B cell (primary cell): ENCODE results near the gene CELF4. TPM values are rescaled to one million over a fixed set of nuclear protein-coding genes. Genes with fewer than 3 reads are reported as not detected.

ENCODE experiments used
- ATAC-seq: fragments of 200-7000 bp; cut with Tn5 transposase; one replicate; pipeline ENCODE4 v1.10.0; 2021; ENCODE audit warnings: low read depth, mild to moderate bottlenecking, moderate number of reproducible peaks, moderate library complexity
- CTCF ChIA-PET: fragments of 350-600 bp; sonication (Branson Sonifier 250); formaldehyde crosslinking; loops from one replicate; lab custom pipeline; 2021; ENCODE audit warnings: antibody characterized with exemption, inconsistent platforms; lab: Charles Lee
- POLR2A ChIA-PET: fragments of 350-600 bp; sonication (Branson Sonifier 250); formaldehyde crosslinking; loops from one replicate; lab custom pipeline; 2021; ENCODE audit warnings: antibody characterized with exemption; lab: Charles Lee
- DNase-seq: peaks from one replicate; pipeline ENCODE4 v3.0.0; 2013
- H2AFZ ChIP-seq: 2 replicates; pipeline ENCODE4 v1.6.1; 2012; ENCODE audit warnings: mild to moderate bottlenecking, low read depth, low read length; ENCODE audit not compliant: insufficient read depth, poor library complexity, severe bottlenecking
- H3K27ac ChIP-seq, 2 donors: 1 replicate in 1 of 2; 2 replicates in 1 of 2; pipeline ENCODE4 v1.5.1; 2012 to 2013; ENCODE audit warnings: low read length in 2 of 2, mild to moderate bottlenecking in 2 of 2, moderate library complexity in 1 of 2
- H3K27me3 ChIP-seq, 4 experiments: fragments of 200-600 bp in 1 of 4; sonication (generic) in 1 of 4; replicated peaks in 1 of 4; 1 replicate in 2 of 4; 2 replicates in 2 of 4; pipeline versions ENCODE4 v1.6.1 to v1.7.0; 2013 to 2016; ENCODE audit warnings: low read length in 3 of 4, mild to moderate bottlenecking in 2 of 4, mixed read lengths in 1 of 4, moderate library complexity in 1 of 4; ENCODE audit not compliant: insufficient read depth in 4 of 4, control insufficient read depth in 3 of 4; ENCODE audit errors: control extremely low read depth in 1 of 4
- H3K36me3 ChIP-seq, 2 experiments: replicated peaks in 1 of 2; 1 replicate in 1 of 2; 2 replicates in 1 of 2; pipeline versions ENCODE4 v1.6.1 to v1.7.1; 2013; ENCODE audit warnings: low read length in 1 of 2; ENCODE audit not compliant: insufficient read depth in 2 of 2, control insufficient read depth in 1 of 2; ENCODE audit errors: control extremely low read depth in 1 of 2, extremely low read depth in 1 of 2
- H3K4me1 ChIP-seq, 2 donors: fragments of 200-600 bp in 1 of 2; sonication (generic) in 1 of 2; 1 replicate in 1 of 2; 2 replicates in 1 of 2; pipeline versions ENCODE4 v1.5.1 to v1.6.1; 2013 to 2017; ENCODE audit warnings: low read length in 2 of 2; ENCODE audit not compliant: control insufficient read depth in 2 of 2, insufficient read depth in 2 of 2
- H3K4me2 ChIP-seq: replicated peaks from 2 replicates; pipeline ENCODE3; 2012; ENCODE audit warnings: mild to moderate bottlenecking, low read depth, low read length; ENCODE audit not compliant: poor library complexity, severe bottlenecking
- H3K4me3 ChIP-seq, 5 experiments: fragments of 200-600 bp in 1 of 5; sonication (generic) in 1 of 5; 1 replicate in 3 of 5; 2 replicates in 2 of 5; pipeline versions ENCODE4 v1.5.1 to v1.7.0; 2011 to 2016; ENCODE audit warnings: low read length in 4 of 5, mild to moderate bottlenecking in 4 of 5, low read depth in 2 of 5, control low read depth in 1 of 5, moderate library complexity in 1 of 5; ENCODE audit not compliant: insufficient read depth in 1 of 5; ENCODE audit errors: control extremely low read depth in 1 of 5, extremely low read depth in 1 of 5
- H3K79me2 ChIP-seq: fragments of 200-600 bp; sonication (generic); one replicate; pipeline ENCODE4 v1.6.0; 2016; ENCODE audit warnings: low read length; ENCODE audit not compliant: control insufficient read depth, insufficient read depth
- H3K9ac ChIP-seq: fragments of 200-600 bp; sonication (generic); 2 replicates; pipeline ENCODE4 v1.6.1; 2017; ENCODE audit warnings: mild to moderate bottlenecking, low read length, moderate library complexity
- H3K9me3 ChIP-seq, 3 donors: one replicate each; pipeline versions ENCODE4 v1.6.1 to v1.7.1; 2013; ENCODE audit warnings: low read length in 2 of 3; ENCODE audit not compliant: control insufficient read depth in 2 of 3, insufficient read depth in 1 of 3; ENCODE audit errors: control extremely low read depth in 1 of 3
- H4K20me1 ChIP-seq: 2 replicates; pipeline ENCODE4 v1.6.0; 2012; ENCODE audit warnings: mild to moderate bottlenecking, low read length; ENCODE audit not compliant: insufficient read depth, control insufficient read depth, poor library complexity, severe bottlenecking
- H3K27ac Mint-ChIP-seq: one replicate; pipeline ENCODE4 v1.8.0; 2021; ENCODE audit warnings: mixed read lengths
- H3K27me3 Mint-ChIP-seq: one replicate; pipeline ENCODE4 v1.8.0; 2021; ENCODE audit warnings: mixed read lengths
- H3K4me1 Mint-ChIP-seq: one replicate; pipeline ENCODE4 v1.8.0; 2021; ENCODE audit warnings: mixed read lengths
- H3K4me3 Mint-ChIP-seq: one replicate; pipeline ENCODE4 v1.8.0; 2021; ENCODE audit warnings: mixed read lengths
- H3K9me3 Mint-ChIP-seq: one replicate; pipeline ENCODE4 v1.8.0; 2022; ENCODE audit warnings: mixed read lengths; ENCODE audit not compliant: insufficient read depth
- EZH2 ChIP-seq: IDR thresholded peaks from 2 replicates; pipeline ENCODE4 v1.6.1; 2012; ENCODE audit warnings: borderline replicate concordance, low read depth, mild to moderate bottlenecking, moderate library complexity, low read length; ENCODE audit not compliant: insufficient read depth, poor library complexity, severe bottlenecking
- WGBS: methylation state at CpG from one replicate; pipeline ENCODE4 v1.1.5; 2013; ENCODE audit warnings: missing lambda C conversion rate; ENCODE audit not compliant: insufficient coverage; 5-methylcytosine and 5-hydroxymethylcytosine counted together
- intact Hi-C: fragments of 100-400 bp; cut with micrococcal nuclease; formaldehyde crosslinking; loops from one replicate; pipeline ENCODE4 v1.10.0; 2022
- polyA plus RNA-seq: library from polyadenylated mRNA; depleted of rRNA; stranded (reverse); fragments of >200 nt; gene quantifications from 2 replicates; pipeline ENCODE4 v1.2.3, GENCODE V29; 2012
- total RNA-seq, 2 donors: library from RNA; stranded (reverse); fragments of 120-200 nt in 1 of 2; gene quantifications; 1 replicate in 1 of 2; 2 replicates in 1 of 2; pipeline versions ENCODE4 v1.2.3 to v1.2.4, GENCODE V29; 2013 to 2022
- TF ChIP-seq, protein P1 (sequence below): fragments of 200-600 bp; IDR thresholded peaks from one replicate; pipeline ENCODE4 v1.8.0; 2022; ENCODE audit warnings: antibody characterized with exemption, mild to moderate bottlenecking

The CELF4 gene
- total and polyA plus RNA-seq, 2 donors (not counting 1 experiment from before 2014, with no cell fraction given) = not detected

DNA sequence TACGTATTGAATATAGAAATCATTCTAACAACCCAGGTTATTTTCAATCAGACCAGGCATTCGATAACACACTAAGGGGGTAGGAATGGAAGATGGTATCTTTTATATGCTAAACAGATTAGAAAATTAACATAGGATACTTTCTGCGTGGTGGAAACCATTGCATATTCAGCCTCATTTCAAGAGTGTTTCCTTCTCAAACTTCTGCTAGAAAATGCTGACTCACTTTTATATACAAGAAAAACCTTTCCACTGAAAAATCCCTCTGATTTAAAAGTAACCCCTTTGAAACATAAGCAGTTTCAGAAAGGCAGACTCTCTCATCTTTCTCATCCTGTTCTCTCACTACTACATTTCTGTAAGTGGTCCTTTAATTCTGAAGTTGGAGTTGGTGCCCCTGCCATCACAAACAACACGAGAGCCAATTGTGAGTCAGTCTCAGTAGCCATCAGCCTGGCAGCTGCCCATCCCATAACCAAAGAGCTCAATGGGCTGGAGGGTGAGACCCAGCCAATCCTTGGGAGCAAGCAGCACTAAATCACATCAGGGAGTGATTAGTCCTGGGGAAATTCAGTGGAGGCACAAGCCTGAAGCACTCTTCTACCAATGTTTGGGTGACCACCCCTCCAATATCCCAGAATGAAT is 343.1 kb downstream of the CELF4 start:
- H3K4me3 Mint-ChIP-seq = no peak overlapping the region
- H3K36me3 ChIP-seq = no peaks in the 10 kb centered on the region
- no CpG with 5 or more reads among the region's 4 CpGs for WGBS

DNA sequence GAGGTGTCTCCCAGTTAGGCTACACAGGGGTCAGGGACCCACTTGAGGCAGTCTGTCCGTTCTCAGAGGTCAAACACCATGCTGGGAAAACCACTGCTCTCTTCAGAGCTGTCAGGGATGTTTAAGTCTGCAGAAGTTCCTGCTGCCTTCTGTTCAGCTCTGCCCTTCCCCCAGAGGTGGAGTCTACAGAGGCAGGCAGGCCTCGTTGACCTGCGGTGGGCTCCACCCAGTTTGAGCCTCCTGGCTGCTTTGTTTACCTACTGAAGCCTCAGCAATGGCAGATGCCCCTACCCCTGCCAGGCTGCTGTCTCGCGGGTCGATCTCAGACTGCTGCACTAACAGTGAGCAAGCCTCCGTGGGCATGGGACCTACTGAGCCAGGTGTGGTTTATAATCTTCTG is 346.3 kb downstream of the CELF4 start:
- H4K20me1 ChIP-seq = no peaks in the 10 kb centered on the region
- H3K4me1 Mint-ChIP-seq = peaks cover 4% of the 10 kb centered on the region
- TF ChIP-seq EZH2 = no peak
- TF ChIP-seq, protein P1, sequence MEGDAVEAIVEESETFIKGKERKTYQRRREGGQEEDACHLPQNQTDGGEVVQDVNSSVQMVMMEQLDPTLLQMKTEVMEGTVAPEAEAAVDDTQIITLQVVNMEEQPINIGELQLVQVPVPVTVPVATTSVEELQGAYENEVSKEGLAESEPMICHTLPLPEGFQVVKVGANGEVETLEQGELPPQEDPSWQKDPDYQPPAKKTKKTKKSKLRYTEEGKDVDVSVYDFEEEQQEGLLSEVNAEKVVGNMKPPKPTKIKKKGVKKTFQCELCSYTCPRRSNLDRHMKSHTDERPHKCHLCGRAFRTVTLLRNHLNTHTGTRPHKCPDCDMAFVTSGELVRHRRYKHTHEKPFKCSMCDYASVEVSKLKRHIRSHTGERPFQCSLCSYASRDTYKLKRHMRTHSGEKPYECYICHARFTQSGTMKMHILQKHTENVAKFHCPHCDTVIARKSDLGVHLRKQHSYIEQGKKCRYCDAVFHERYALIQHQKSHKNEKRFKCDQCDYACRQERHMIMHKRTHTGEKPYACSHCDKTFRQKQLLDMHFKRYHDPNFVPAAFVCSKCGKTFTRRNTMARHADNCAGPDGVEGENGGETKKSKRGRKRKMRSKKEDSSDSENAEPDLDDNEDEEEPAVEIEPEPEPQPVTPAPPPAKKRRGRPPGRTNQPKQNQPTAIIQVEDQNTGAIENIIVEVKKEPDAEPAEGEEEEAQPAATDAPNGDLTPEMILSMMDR = no peak
- no peak overlapping the region for H3K9ac ChIP-seq
- no peak overlapping the region for H3K4me2 ChIP-seq
- CTCF ChIA-PET = no interaction called here
- ATAC-seq (no peak), DNase-seq (no peak)
- no peak overlapping the region for H3K4me3 Mint-ChIP-seq
- H3K4me1 ChIP-seq = no peaks in the 10 kb centered on the region
- H3K27ac ChIP-seq = no peak overlapping the region
- no peak overlapping the region for H3K4me3 ChIP-seq
- no peaks in the 10 kb centered on the region for H3K27me3 Mint-ChIP-seq
- H3K27me3 ChIP-seq = no peaks in the 10 kb centered on the region
- H2AFZ ChIP-seq = no peak overlapping the region
- no peaks in the 10 kb centered on the region for H3K9me3 Mint-ChIP-seq
- no peaks in the 10 kb centered on the region for H3K79me2 ChIP-seq
- no peaks in the 10 kb centered on the region for H3K9me3 ChIP-seq
- intact Hi-C loops = no loop called here
- 89% methylated on average over 7 of the region's 7 CpGs for WGBS
- no peak overlapping the region for H3K27ac Mint-ChIP-seq
- H3K36me3 ChIP-seq = no peaks in the 10 kb centered on the region
- POLR2A ChIA-PET = no interaction called here

More for the DNA sequence above, 343.1 kb downstream of the CELF4 start:
- POLR2A ChIA-PET = no interaction called here
- DNase-seq = no peak
- peaks cover 21% of the 10 kb centered on the region for H3K4me1 Mint-ChIP-seq
- no peak overlapping the region for H3K27ac ChIP-seq
- no peaks in the 10 kb centered on the region for H4K20me1 ChIP-seq
- H3K27me3 Mint-ChIP-seq = no peaks in the 10 kb centered on the region
- no peaks in the 10 kb centered on the region for H3K27me3 ChIP-seq
- intact Hi-C loops = no loop called here
- H3K79me2 ChIP-seq = no peaks in the 10 kb centered on the region
- no peaks in the 10 kb centered on the region for H3K9me3 Mint-ChIP-seq
- H3K9me3 ChIP-seq = peaks cover 0 to 3% (median 0%) of the 10 kb centered on the region in 3 donors
- H3K9ac ChIP-seq = no peak overlapping the region
- H3K27ac Mint-ChIP-seq = no peak overlapping the region
- no peak for ATAC-seq
- TF ChIP-seq, protein P1 = no peak
- TF ChIP-seq EZH2 = no peak
- H3K4me3 ChIP-seq = no peak overlapping the region
- CTCF ChIA-PET = no interaction called here
- no peak overlapping the region for H2AFZ ChIP-seq
- peaks cover 11 to 13% of the 10 kb centered on the region in 2 donors for H3K4me1 ChIP-seq
- H3K4me2 ChIP-seq = no peak overlapping the region
